Measurements from ENCODE around the gene CDYL2. TPM values are rescaled to one million over a fixed set of nuclear protein-coding genes. Genes with fewer than 3 reads are reported as not detected.

Gene CDYL2
- total RNA-seq, result 1 to 10 TPM; 6.3 to 8.9 (median 7.5) TPM
- long read RNA-seq, donor 1, partial matches to known transcripts, result 0 of 1 reads
- long read RNA-seq, donor 1, other reads (novel, unspliced or antisense), result 1 of 1 reads
- long read RNA-seq, donor 2, result 0 reads

- intact Hi-C loops (cut with DNase I, micrococcal nuclease), result no loop called here
- peak; percentile 55 to 74 (median 61) for DNase-seq
- no peaks in the 10 kb centered on the region for H3K9me3 ChIP-seq
- no peaks in the 10 kb centered on the region for H3K4me1 ChIP-seq (ENCODE audit: low read depth)
- H3K4me3 ChIP-seq, result peak within 1 kb of the TSS; percentile 38
- H3K36me3 ChIP-seq (ENCODE audit: low read depth), result no peaks in the 10 kb centered on the region
- TF ChIP-seq CTCF (IDR thresholded peaks at IDR 0.05), result no peak
- ATAC-seq, result peak; percentile 86
These were observed at the start of gene CDYL2 for GRCh38 chr16:80804526-80805383. CDYL2 (minus strand) TSS chr16:80804598; CDS start chr16:80804173, 425 bp downstream.

- Histone ChIP-seq H3K36me3 (ENCODE audit: low read depth) (no peaks in the 10 kb centered on the region), H3K9me3 (no peaks in the 10 kb centered on the region), H3K4me1 (ENCODE audit: low read depth) (no peaks in the 10 kb centered on the region), H3K4me3 (no peak overlapping the region)
- DNase-seq (peak in 1 of 3 donors; percentile 25), ATAC-seq (no peak)
- no peak for TF ChIP-seq CTCF (IDR thresholded peaks at IDR 0.05)
- intact Hi-C loops (cut with DNase I, micrococcal nuclease), result no loop called here
These were observed 48.0 kb upstream of the CDYL2 start for GRCh38 chr16:80852261-80852872.

GRCh38 chr16:80851831-80852230, 47.4 kb upstream of the CDYL2 start:
- DNase-seq (no peak), ATAC-seq (no peak)
- no peaks in the 10 kb centered on the region for H3K4me1 ChIP-seq (ENCODE audit: low read depth)
- no peak overlapping the region for H3K4me3 ChIP-seq
- intact Hi-C loops (cut with DNase I, micrococcal nuclease), result no loop called here
- H3K36me3 ChIP-seq (ENCODE audit: low read depth), result no peaks in the 10 kb centered on the region
- TF ChIP-seq CTCF (IDR thresholded peaks at IDR 0.05), result no peak
- H3K9me3 ChIP-seq, result no peaks in the 10 kb centered on the region

- ATAC-seq, result no peak
These were observed 46.4 kb upstream of the CDYL2 start for GRCh38 chr16:80850757-80851156.

GRCh38 chr16:80848862-80849261, 44.5 kb upstream of the CDYL2 start:
- intact Hi-C loops (cut with DNase I, micrococcal nuclease), result no loop called here
- Histone ChIP-seq H3K4me3 (no peak overlapping the region), H3K4me1 (ENCODE audit: low read depth) (no peaks in the 10 kb centered on the region), H3K36me3 (ENCODE audit: low read depth) (no peaks in the 10 kb centered on the region), H3K9me3 (peaks cover 12% of the 10 kb centered on the region)
- no peak for TF ChIP-seq CTCF (IDR thresholded peaks at IDR 0.05)
- ATAC-seq, result no peak
- DNase-seq, result no peak

More at GRCh38 chr16:80850757-80851156, 46.4 kb upstream of the CDYL2 start:
- Histone ChIP-seq H3K36me3 (ENCODE audit: low read depth) (no peaks in the 10 kb centered on the region), H3K4me1 (ENCODE audit: low read depth) (no peaks in the 10 kb centered on the region), H3K4me3 (no peak overlapping the region), H3K9me3 (no peaks in the 10 kb centered on the region)
- intact Hi-C loops (cut with DNase I, micrococcal nuclease), result no loop called here
- DNase-seq, result no peak
- no peak for TF ChIP-seq CTCF (IDR thresholded peaks at IDR 0.05)
